Measurements from ENCODE around the gene C13orf46.

The C13orf46 gene

DNA sequence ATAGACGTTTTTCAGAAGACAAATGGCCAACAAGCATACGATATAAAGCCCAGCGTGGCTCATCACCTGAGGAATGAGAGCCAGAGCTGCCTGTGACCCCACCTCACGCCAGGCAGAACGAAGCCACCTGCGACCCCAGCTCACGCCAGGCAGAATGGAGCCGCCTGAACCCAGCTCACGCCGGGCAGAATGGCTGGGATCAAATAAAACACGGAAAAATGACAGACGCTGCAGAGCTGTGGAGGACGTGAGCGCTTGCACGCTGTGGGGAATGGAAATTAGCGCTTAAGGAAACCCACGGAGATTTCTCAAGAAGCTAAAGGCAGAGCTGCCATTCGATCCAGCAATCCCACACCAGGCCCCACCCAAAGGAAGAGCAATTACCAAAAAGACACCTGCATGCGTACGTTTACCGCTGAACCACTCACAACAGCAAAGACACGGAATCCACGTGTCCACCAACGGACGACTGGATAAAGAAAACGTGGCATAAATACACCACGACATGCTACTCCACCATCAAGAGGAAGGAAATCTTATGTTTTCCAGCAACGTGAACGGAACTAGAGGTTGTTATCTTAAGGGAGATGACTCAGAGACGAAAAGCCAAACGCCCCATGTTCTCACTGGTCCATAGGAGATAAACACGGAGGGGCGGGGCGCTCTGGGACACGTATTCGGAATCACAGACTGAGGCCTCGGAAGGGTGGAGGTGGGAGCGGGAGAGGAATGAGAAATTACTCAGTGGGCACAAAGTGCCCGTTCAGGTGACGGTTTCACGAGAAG, 30.7 kb upstream of the C13orf46 start:
- no peak for DNase-seq (ENCODE audit: low read depth, low spot score)
- no peak overlapping the region for H3K4me3 ChIP-seq (ENCODE audit: low read depth, low read length)
- ChIA-PET CTCF (interaction anchor here (0.9 kb wide), 1 partner anchor 11 kb away, joined by 3 read pairs; no protein-coding TSS in a partner anchor), POLR2A (no interaction called here)
- TF ChIP-seq, protein P1, sequence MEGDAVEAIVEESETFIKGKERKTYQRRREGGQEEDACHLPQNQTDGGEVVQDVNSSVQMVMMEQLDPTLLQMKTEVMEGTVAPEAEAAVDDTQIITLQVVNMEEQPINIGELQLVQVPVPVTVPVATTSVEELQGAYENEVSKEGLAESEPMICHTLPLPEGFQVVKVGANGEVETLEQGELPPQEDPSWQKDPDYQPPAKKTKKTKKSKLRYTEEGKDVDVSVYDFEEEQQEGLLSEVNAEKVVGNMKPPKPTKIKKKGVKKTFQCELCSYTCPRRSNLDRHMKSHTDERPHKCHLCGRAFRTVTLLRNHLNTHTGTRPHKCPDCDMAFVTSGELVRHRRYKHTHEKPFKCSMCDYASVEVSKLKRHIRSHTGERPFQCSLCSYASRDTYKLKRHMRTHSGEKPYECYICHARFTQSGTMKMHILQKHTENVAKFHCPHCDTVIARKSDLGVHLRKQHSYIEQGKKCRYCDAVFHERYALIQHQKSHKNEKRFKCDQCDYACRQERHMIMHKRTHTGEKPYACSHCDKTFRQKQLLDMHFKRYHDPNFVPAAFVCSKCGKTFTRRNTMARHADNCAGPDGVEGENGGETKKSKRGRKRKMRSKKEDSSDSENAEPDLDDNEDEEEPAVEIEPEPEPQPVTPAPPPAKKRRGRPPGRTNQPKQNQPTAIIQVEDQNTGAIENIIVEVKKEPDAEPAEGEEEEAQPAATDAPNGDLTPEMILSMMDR (IDR thresholded peaks at IDR 0.05; ENCODE audit: insufficient read depth, low read length, missing control alignments): no peak

DNA sequence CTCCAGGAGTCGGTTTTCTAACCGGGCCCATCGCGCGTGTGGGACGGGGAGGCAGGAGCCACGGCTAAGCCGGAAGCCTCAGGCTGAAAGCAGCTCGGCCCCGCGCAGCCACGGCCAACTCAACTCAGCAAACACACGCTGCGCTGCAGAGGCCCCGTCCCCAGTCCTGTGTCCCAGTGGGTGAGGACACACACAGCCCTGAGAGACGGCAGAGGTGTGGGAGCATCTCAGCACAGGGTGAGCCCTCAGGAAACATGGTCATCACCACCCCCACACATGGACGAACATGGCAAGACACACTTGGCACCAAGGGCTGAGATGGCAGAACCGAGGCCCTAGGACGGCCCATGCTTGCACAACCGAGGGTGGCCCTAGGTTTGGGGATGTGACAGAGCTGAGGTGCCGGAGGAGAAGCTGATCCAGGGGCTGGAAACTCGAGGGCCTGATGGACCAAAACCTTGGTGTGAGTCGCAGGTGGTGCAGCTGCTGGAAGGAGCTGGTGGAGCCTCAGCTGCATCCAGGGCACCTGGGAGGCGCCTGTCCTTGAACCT, 29.0 kb upstream of the C13orf46 start:
- TF ChIP-seq, protein P1 (IDR thresholded peaks at IDR 0.05; ENCODE audit: insufficient read depth, low read length, missing control alignments): no peak
- ChIA-PET POLR2A (no interaction called here), CTCF (interaction anchor here (1.3 kb wide), 1 partner anchor 223 kb away, joined by 4 read pairs; no protein-coding TSS in a partner anchor)
- DNase-seq (ENCODE audit: low read depth, low spot score): no peak
- no peak overlapping the region for H3K4me3 ChIP-seq (ENCODE audit: low read depth, low read length)

DNA sequence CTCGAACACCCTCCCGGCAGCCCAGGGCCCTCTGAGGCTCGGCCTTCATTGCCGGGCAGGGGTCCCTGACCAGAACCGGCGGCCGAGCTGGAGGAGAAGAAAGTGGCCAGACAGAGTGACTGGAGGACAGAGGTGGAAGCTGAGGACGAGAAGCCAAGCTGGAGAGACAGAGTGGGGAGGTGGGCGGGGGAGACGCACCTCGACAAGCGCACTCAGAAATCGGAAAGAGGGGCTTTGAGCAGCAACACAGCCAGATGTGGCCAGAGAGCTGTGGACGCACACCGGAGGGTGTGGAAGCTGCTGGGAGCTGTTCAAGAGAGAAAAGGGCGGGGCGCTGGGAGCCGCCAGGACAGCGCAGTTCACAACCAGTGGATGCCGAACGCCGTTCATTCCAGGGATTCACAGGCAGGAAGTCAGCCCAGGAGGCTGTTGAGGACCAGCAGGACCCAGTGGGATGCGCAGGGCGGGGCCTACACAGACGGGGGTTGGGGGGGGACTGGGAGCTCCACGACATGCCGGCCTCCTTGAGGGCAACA, 28.2 kb upstream of the C13orf46 start:
- DNase-seq (ENCODE audit: low read depth, low spot score): no peak
- no peak overlapping the region for H3K4me3 ChIP-seq (ENCODE audit: low read depth, low read length)
- ChIA-PET CTCF (no interaction called here), POLR2A (no interaction called here)
- TF ChIP-seq, protein P1 (IDR thresholded peaks at IDR 0.05; ENCODE audit: insufficient read depth, low read length, missing control alignments): no peak

DNA sequence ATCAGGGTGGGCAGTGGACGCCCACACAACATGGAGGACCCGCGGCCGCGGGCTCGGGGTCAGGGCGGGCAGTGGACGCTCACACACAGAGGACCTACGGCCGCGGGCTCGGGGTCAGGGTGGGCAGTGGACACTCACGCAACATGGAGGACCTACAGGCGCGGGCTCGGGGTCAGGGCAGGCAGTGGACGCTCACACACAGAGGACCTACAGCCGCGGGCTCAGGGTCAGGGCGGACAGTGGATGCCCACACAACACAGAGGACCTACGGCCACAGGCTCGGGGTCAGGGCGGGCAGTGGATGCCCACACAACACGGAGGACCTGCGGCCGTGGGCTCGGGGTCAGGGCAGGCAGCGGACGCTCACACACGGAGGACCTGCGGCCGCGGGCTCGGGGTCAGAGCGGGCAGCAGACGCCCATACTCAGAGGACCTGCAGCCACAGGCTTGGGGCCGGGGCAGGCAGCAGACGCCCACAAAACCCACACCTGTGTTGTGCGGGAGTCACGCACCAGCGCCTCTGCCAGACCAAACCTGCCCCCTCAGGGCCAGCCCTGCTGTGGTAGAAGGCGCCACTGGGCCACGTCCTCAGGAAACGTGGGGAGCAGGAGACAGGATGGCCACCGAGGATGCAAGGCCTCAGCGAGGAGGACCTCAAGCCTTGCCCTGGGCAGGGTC, 27.6 kb upstream of the C13orf46 start:
- CTCF ChIA-PET: no interaction called here
- no peak for DNase-seq (ENCODE audit: low read depth, low spot score)
- H3K4me3 ChIP-seq (ENCODE audit: low read depth, low read length): no peak overlapping the region
- POLR2A ChIA-PET: no interaction called here
- TF ChIP-seq, protein P1 (IDR thresholded peaks at IDR 0.05; ENCODE audit: insufficient read depth, low read length, missing control alignments): no peak

DNA sequence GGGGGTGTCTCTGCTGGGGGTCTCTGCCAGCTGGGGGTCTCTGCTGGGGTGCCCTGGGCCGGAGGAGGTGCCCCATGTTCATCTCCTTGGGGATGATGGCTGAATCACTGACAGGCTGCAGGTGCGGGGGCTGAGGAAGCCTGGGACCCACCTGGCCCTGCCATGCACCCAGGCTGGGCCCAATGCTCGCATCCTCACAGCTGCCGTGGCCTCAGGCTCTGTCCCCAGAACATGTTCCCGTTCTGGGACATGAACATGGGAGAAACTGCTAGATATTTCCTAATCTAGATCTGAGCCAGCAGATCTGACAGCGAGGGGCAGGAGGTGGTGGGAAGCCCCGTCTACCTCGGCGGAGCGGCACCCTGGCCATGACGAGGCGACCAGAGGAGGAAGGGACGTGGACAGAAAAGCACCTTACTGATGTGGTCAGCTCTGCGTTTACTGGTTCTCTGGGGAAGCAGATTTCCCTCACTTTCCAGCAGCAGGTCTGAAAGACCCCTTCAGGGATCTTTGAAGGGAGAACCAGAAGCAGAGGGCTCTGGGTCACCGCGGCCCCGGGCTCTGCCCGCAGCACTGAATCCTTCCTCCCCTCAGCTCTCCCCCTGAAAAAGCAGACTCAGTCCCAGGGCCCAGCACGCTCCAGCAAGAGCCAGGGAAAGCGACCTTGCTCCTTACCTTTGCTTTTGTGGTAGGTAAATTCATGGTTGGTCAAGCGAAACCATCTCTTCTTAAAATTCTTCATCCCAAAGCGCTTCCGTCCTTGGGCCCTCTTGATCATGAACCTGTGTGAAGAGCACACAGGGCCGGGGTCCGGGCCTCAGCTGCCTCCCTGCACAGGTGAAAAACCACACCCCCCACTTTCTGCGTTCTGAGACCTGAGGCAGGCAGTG, 26.5 kb upstream of the C13orf46 start:
- CTCF ChIA-PET: no interaction called here
- no peak for DNase-seq (ENCODE audit: low read depth, low spot score)
- TF ChIP-seq, protein P1 (IDR thresholded peaks at IDR 0.05; ENCODE audit: insufficient read depth, low read length, missing control alignments): no peak
- no peak overlapping the region for H3K4me3 ChIP-seq (ENCODE audit: low read depth, low read length)
- POLR2A ChIA-PET: no interaction called here
